ENCODE results near the gene TRIM41. TPM values are rescaled to one million over a fixed set of nuclear protein-coding genes. Genes with fewer than 3 reads are reported as not detected.

The TRIM41 gene
- total and polyA plus RNA-seq, 9 of the 15 experiments (the other 6 are each of a cell fraction or from before 2014, with no cell fraction given): 1.8 to 47.6 (median 20.9) TPM

- TF ChIP-seq ARID4B (CRISPR knock-in tag; IDR thresholded peaks at IDR 0.05): 0 out of 2 replicates have a peak, but pooled peaks have one; percentile 58
- TF ChIP-seq ZNF639 (CRISPR knock-in tag; conservative IDR thresholded peaks at IDR 0.05 in 1 of 2, IDR thresholded peaks at IDR 0.05 in 1 of 2): no peak
- no peak for TF ChIP-seq MECOM (CRISPR knock-in tag; IDR thresholded peaks at IDR 0.05)
- no peak for TF ChIP-seq CCAR2 (IDR thresholded peaks at IDR 0.05; ENCODE audit: low read depth, low read length)
- no peak for TF ChIP-seq EWSR1 (IDR thresholded peaks at IDR 0.05; ENCODE audit: borderline replicate concordance, low read depth, partially characterized antibody)
- peak in 1 of 2 experiments; percentile 44; a peak in 2 of 4 replicates for TF ChIP-seq HDAC1 (IDR thresholded peaks at IDR 0.05)
- TF ChIP-seq USF1 (CRISPR knock-in tag; IDR thresholded peaks at IDR 0.05): no peak
- 0 out of 2 replicates have a peak, but pooled peaks have one; percentile 46 for TF ChIP-seq FOXP1 (CRISPR knock-in tag; IDR thresholded peaks at IDR 0.05)
- TF ChIP-seq TEAD1 (CRISPR knock-in tag; IDR thresholded peaks at IDR 0.05): 0 out of 4 replicates have a peak, but pooled peaks of 1 of the 2 experiments have one; percentile 8
- TF ChIP-seq SMARCB1 (IDR thresholded peaks at IDR 0.05; ENCODE audit: insufficient read length, low read depth): no peak
- TF ChIP-seq ZFP91 (CRISPR knock-in tag; IDR thresholded peaks at IDR 0.05): no peak
- TF ChIP-seq ARID1B (IDR thresholded peaks at IDR 0.05): peak; percentile 49; the same call in 1 of the 2 replicates
- no peak for TF ChIP-seq OTX1 (CRISPR knock-in tag; IDR thresholded peaks at IDR 0.05)
- TF ChIP-seq ZNF511 (CRISPR knock-in tag; IDR thresholded peaks at IDR 0.05): peak; percentile 68; the same call in 1 of the 2 replicates
- TF ChIP-seq POLR3A (IDR thresholded peaks at IDR 0.05; ENCODE audit: borderline replicate concordance, extremely low read depth, insufficient read depth, insufficient read length): no peak
- TF ChIP-seq ZNF212 (CRISPR knock-in tag; IDR thresholded peaks at IDR 0.05): no peak
- TF ChIP-seq ZNF217 (CRISPR knock-in tag; IDR thresholded peaks at IDR 0.05): 0 out of 2 replicates have a peak, but pooled peaks have one; percentile 25
- no peak for TF ChIP-seq C11orf30 (IDR thresholded peaks at IDR 0.05; ENCODE audit: low read depth)
Observed at GRCh38 chr5:181204113-181204825, 18.8 kb upstream of the TRIM41 start (continued).

Measured in K562 (cell line).